Stimulated activated CD8-positive, alpha-beta memory T cell treated with anti-CD3 and anti-CD28 coated beads, Interleukin-2, amount 100 ng/mL, for 48 hours (primary cell): ENCODE results near the gene POMT1.
"Not testable (repeated sequence)": the region's sequence is repeated elsewhere in the genome, so short reads cannot be mapped to it uniquely, and the experiment has no call there.

ENCODE experiments used
- DNase-seq, 2 donors: peaks; one replicate each; pipeline ENCODE4 v3.0.0-alpha.2; 2020; ENCODE audit warnings: low read depth in 2 of 2

Gene POMT1

DNA sequence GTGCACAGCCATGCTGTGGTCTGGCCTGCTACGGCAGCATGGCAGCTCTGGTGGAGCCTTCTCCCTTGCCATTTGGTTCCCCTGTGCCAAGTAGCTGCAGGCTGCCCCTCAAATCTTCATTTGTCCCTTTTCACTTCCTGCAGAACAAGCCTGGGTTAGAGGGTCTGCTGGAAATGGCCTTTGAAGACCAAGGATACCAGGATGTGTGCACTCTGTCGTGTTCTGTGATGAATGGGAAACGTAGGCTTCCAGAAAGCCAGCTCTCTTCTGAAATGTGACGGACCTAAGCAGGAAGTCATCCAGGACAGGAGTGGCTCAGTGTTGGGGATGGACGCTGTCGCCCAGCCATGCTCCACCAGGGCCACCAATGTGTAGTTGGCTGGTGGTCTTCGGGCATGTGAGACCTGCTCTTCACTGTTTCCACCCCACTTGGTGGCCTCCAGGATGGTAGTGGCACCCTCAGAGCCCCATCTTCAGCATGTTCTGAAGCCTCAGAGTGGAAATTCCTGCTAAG lies 3.4 kb upstream of the POMT1 start:
- DNase-seq: no peak

DNA sequence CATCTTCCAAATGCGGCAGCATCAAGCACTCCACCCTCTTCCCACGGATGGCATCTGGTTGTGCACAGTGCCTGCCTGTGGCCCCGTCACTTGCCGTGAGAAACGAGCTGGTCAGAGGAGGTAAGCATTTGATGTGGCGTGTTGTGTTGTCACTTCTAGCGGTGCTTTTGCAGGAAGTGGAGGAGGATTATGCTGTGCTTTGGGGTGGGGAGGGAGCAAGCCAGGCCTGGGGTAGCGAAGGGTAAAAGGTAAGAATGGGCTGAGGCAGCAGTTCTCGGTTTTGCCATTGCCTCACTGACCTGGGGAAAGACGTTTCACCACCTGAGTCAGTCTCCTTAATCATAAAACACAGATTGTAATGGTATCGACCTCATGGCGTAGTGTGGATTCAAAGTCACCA lies 2.3 kb upstream of the POMT1 start:
- DNase-seq: peak; percentile 35 to 62

DNA sequence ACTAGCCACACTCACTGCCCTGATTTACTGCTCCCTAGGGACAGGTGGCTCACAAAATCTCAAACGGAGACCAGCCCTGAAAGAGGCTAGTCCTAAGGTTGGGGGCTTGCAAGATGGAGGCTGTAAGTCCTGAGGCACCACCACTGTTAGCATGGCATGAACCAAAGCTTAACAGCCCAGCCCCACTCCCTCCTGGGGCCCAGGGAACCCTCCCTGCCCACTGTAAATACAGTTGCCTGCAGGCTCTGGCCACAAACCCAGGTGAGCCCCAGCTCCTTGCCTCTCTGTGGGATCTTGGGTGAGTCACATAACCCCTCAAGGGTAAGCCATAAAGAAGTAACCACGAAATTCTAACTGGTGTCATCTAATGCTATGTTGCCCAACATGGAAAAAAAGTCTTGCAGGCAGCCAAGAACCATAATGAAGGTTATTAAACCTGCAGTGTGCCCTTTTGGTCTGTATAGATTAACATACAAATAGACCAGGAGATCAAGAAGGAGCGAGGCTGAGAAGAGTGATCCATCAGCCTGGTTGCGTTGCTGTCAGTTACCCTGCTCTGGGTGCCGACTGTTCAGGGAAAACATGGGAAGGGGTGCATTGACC lies 1.7 kb upstream of the POMT1 start:
- peak; percentile 43 to 56 for DNase-seq

DNA sequence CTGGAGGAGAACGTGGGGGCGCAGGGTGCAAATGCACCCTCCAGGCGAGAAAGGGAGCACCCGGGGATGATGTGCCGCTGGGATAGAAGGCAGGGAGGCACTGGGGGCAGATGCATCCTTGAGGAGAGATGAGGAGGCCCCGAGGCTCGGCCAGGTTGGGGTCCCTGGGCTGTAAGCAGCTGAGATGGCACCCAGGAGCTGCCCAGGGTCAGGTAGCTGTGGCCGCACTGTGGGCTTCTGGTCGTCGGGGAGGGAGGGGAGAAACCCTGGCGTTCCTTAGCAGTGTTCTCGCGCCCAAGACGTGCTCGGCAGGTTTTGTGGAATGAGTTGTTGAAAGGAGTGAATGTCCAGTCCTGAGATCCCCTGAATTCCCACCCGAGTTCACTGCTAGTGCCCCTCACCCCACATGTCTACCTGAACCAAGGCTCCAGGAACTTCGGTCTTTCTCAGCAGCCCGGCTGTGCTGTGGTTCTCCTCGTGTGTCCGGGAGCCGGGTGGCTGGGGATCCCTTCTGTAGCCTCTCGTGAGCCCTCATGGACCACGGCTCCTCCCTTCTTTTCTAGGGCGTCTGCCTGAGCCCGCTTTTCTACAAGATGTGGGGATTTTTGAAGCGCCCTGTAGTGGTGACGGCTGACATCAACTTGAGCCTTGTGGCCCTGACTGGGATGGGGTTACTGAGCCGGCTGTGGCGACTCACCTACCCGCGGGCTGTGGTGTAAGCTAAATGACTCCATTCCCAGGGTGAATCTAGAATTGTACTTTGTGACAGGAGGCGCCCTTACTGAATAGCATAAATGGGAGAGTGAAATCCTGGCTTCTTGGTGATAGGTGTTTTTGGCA lies 1.1 kb downstream of the POMT1 start:
- DNase-seq: peak; percentile 59 to 73

DNA sequence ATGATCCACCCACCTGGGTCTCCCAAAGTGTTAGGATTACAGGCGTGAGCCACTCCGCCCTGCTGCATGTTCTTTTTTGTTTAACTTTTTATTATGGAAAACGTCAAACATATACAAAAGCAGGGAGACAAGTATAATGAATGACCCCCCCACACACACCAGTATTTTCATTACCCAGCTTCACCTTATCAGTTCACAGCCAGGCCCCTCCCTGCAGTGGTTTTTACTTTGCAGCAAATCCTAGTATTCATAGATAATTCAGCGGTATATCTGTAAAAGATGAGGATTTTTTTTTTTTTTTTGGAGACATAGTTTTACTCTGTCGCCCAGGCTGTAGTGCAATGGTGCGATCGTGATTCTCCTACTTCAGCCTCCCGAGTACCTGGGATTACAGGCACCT lies 2.3 kb downstream of the POMT1 start:
- no peak for DNase-seq

DNA sequence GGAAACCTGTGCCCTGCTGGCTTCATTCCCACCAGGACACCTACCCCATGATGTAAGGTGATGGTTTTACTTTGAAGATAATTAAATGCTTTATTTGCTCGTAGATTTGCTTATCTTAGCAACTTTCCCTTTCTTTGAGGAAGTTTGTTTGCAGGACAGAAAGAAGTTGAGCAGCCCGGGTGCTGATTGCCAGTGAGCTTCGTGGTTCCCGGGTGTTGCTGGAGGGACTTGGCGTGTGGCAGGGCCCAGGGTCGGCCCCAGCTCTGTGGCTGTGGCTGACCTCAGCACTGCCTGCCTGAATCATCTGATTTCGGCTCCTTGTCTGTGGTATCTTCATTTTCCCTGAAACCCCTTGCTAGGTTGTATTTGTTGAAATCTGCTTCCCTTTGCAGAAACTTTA lies 8.7 kb downstream of the POMT1 start:
- no peak for DNase-seq

DNA sequence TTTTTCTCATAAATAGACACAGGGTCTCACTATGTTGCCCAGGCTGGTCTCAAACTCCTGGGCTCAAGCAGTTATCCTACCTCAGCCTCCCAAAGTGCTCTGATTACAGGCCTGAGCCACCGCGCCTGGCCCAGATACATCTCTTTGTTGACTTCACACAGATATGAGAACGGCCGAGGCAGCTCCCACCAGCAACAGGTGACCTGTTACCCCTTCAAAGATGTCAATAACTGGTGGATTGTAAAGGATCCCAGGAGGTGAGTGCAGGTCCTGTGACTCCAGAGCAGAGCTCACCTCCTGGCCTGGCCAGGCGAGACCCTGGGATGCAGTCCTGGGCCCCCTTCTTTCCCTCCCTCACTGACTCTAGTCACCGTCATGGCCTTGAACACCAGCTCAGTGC lies 9.2 kb downstream of the POMT1 start:
- DNase-seq: no peak

DNA sequence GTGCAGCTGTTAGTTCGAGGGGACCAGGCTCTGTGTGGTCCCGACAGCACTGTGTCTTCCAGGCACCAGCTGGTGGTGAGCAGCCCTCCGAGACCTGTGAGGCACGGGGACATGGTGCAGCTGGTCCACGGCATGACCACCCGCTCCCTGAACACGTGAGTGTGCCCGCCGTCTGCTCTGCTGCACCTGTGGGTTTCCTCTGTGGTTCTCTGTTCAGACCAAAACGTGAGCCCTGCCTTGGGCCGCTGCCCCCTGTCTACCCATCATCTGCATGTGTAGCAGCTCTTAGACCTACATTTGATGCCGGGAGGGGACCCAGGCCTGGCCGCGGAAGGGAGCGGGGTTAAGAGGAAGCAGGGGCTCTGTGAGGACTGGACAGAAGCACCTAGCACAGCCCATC lies 10.5 kb downstream of the POMT1 start:
- no peak for DNase-seq

DNA sequence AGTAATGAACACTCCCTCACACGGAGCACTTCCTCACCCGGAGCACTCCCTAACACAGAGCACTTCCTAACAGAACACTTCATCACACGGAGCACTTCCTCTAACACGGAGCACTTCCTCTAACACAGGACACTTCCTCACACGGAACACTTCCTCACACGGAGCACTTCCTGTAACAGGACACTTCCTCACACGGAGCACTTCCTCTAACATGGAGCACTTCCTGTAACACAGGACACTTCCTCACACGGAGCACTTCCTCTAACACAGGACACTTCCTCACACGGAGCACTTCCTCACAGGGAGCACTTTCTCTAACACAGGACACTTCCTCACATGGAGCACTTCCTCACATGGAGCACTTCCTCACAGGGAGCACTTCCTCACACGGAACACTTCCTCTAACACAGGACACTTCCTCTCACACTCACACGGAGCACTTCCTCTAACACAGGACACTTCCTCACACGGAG lies 12.9 kb downstream of the POMT1 start:
- not testable (repeated sequence) for DNase-seq

DNA sequence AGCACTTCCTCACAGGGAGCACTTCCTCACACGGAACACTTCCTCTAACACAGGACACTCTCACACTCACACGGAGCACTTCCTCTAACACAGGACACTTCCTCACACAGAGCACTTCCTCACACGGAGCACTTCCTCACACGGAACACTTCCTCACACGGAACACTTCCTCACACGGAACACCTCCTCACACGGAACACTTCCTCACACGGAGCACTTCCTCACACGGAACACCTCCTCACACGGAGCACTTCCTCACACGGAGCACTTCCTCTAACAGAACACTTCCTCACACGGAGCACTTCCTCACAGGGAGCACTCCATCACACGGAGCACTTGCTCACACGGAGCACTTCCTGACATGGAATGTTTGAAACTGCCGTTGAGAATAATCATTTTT lies 13.4 kb downstream of the POMT1 start:
- no peak for DNase-seq

DNA sequence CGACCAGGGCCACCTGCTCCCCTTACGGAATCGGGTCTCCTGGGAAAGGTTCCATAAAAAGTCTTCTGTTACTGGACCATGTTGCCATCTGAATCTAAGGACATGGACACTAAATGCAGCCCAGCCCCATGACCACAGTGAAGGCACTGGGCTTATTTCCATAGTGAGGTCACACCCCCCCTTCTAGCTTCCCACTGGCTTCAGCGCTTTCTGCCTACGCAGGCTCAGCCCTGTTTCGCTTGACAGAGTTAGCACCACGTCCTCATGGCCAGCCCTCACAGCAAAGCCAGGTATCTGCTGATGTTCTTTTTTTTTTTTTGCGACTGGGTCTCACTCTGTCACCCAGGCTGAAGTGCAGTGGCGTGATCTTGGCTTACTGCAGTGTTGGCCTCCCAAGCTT lies 14.2 kb downstream of the POMT1 start:
- DNase-seq: no peak

DNA sequence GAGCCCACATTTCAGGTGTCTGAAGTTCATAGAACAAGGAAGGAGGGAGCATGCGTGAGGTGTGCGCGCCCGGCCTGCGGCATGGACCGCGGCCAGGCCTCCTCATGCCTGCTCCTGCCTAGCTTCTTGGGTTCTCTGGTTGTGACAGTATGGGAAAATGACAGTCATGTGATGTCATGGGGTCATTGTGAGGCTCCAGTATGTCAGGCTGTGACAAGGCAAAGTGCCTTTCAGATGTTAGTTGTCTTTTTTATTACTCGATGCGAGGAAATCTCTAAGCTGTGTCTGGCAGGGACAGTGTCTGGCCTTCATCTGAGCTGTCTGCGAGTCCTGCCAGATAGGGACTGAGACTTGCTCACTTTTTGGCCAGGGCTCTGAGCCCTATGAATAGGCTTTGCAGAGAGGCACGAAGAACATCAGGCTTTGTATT lies 15.1 kb downstream of the POMT1 start:
- DNase-seq: no peak

DNA sequence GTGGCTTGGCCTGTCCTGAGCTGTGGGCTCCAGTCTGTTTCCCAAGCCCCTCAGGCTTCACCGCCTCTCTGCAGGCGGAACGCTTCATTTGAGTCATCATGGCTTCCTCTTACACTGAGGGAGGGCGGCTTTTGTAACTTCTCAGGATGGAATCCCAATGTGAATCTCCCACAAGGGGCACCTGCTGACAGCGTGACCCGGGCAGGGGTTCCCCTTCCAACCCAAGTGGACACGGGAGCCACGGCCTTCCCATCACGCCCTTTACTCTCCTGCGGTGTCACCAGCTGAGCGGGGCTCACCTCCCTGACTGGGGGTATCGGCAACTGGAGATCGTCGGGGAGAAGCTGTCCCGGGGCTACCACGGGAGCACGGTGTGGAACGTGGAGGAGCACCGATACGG lies 15.8 kb downstream of the POMT1 start:
- no peak for DNase-seq

DNA sequence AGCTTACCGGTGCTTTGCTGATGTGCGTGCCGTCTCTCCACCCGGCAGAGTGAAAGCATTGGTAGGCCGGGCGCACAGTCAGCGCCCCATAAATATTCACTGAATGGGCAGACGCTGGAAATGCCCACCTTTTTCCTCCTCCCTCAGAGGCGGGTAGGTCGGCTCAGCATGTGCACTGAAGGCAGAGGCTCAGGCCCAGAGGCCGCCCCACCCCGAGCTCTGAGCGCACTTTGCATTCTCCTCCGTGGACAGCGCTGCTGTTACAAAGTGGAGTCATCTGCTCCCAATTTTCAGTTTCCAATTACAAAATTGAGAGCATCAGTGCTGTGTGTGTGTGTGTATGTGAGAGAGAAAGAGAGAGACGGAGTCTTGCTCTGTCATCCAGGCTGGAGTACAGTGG lies 17.8 kb downstream of the POMT1 start:
- DNase-seq: no peak

DNA sequence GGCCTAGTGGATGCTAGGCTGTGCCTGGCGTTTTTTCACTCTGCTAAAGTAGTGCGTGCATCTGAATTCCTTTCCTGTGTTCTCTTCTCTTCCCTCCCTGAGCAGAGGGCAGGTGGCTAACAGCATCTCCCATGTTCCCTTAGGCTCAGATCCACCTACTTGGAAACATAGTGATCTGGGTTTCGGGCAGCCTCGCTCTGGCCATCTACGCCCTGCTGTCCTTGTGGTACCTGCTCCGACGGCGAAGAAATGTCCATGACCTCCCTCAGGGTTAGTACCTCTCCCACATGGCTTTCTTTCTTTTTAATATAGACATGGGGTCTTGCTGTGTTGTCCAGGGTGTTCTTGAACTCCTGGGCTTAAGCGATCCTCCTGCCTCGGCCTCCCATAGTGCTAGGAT lies 18.5 kb downstream of the POMT1 start:
- no peak for DNase-seq

DNA sequence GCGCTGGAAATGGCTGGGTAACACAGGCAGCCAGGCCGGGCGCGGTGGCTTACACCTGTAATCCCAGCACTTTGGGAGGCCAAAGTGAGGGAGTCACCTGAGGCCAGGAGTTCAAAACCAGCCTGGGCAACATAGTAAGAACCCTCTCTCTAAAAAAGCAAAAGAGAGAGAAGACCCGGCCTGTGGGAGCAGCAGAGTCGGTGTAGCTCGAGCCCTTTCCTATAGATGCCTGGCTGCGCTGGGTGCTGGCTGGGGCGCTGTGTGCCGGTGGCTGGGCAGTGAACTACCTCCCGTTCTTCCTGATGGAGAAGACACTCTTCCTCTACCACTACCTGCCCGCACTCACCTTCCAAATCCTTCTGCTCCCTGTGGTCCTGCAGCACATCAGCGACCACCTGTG lies 19.1 kb downstream of the POMT1 start:
- DNase-seq: no peak

DNA sequence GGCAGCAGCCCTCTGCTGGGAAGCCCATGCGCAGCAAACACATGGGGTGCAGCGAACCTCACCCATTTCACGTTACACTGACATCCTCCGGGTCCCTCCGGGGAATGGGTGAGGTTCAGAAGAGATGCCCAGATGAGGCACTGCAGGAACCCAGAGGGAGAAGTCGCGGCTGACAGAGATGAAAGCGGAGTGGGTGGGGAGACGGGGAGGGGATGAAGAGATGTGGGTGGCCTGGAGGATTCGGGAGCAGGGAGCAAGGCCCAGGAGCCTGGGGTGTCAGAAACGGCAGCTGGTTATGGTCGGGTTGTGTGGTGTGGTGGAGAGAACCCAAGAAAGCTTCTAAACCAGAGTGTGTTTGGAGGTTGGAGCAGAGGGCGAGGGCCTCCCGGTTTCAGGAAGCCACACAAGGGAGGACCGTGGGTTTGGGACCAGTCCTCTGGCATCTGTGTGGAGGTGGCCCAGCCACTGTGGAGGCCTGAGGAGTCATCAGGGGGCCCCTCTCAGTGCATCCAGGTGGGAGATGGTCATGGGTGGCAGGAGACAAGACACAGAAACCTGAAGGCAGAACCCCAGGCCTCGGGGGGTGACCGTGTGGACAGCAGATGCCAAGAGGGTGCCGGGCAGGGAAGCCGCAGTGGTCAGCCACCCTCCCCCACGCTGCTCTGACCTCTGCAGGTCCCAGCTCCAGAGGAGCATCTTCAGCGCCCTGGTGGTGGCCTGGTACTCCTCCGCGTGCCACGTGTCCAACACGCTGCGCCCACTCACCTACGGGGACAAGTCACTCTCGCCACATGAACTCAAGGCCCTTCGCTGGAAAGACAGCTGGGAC lies 19.8 kb downstream of the POMT1 start:
- DNase-seq: no peak

DNA sequence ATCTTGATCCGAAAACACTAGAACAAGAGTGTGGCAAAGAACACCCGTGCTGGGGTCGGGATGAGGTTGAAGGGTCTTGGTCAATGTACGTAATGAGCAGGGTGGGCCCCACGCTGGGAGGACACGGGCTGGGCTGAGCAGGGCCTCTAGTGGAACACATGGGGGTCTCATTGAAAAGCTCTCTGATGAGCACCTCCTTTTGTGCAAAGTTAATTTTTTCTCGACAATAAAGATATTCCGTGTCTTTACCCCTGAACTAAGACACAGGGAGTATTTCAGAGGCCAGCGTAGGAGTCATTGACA lies 20.3 kb downstream of the POMT1 start:
- no peak for DNase-seq

DNA sequence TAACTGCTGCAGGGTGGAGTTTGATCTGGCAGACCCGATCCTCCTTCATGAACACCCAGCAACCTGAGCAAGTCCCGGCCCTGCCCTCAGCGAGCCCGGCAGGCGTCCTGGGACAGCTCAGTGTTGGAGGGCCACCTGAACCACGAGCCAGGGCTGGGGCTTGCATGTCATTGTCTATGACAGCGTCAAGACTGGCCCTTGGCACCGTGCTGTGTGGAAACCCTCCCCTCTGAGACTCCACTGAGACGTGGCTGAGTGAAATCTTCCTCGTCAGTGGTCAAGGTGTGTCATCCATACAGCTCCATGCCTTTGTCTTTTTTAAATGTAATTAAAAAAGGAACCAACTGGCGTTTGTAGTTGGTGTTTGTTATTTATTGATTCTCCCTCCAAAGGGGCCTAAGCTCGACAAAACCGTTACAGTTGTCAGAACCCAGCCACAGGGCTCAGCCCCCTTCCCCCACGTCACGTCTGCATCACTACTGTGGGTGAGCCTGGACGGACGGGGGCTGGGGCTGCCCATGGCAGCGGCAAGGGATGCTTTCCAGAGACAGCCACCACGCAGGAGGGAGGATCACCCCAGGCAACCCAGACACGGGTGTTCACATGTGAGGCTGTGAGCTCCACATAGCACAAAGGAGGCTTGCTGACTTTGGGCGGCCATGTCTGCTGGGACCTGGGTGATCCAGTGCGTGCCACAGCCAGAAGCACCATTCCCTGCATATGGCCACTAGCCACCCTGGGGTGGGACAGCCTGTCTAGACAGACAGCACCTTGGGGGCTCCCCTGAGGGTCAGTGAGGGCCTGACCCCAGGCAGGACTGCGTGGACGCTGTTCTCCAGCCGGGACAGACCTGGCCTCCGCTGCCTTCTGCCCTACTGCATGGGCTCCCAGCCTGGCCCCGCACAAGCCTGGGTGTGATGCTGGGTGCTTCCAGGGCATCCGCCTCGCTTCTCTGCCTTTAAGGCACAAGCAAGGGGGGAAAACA lies 21.0 kb downstream of the POMT1 start:
- no peak for DNase-seq

DNA sequence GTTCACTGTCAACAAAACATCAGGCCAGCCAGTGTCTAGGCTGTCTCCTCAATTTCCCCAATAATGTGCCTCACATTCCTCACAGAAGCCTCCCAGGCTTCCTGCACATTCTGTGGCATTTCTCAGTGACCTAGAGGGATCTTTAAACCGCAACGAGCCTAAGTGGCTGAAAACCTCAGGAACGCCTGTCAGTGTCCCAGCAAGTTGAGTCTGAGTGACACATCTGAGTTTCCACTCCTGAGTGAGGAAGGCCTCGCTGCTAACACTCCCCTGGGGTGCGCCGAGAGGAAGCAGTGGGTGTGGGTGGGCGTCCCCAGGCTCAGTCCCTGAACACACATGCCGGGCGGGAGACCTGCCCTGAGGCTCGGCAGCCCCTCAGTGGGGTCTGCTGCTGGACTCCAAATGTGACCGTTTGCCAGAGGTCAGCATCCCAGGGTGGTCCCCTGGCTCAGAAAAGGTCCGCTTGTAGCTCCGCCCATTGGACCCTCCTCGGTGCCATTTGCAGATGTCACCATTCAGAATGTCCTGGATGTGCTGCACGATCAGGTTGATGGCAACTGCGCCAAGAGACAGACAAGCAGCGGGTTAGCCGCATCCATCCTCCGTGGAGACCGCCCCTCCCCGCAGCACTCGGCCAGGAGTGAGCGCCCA lies 22.1 kb downstream of the POMT1 start:
- DNase-seq: no peak
